ENCODE data around the gene CNIH3.

The CNIH3 gene

GRCh38 chr1:224641030-224641429 lies 24.9 kb downstream of the CNIH3 start:
- TF ChIP-seq CTCF (IDR thresholded peaks at IDR 0.05), result no peak
- no peak for DNase-seq (ENCODE audit: low spot score)
- Histone ChIP-seq H3K27ac (no peak overlapping the region), H3K4me3 (no peak overlapping the region)

GRCh38 chr1:224643653-224644052 lies 27.5 kb downstream of the CNIH3 start:
- Histone ChIP-seq H3K4me3 (no peak overlapping the region), H3K27ac (no peak overlapping the region)
- no peak for DNase-seq (ENCODE audit: low spot score)
- TF ChIP-seq CTCF (IDR thresholded peaks at IDR 0.05), result no peak

GRCh38 chr1:224644553-224645154 lies 28.5 kb downstream of the CNIH3 start:
- DNase-seq (ENCODE audit: low spot score), result no peak
- peak; percentile 60 for TF ChIP-seq CTCF (IDR thresholded peaks at IDR 0.05)

GRCh38 chr1:224647449-224647848 lies 31.3 kb downstream of the CNIH3 start:
- no peak for TF ChIP-seq CTCF (IDR thresholded peaks at IDR 0.05)
- Histone ChIP-seq H3K4me3 (no peak overlapping the region), H3K27ac (no peak overlapping the region)
- DNase-seq (ENCODE audit: low spot score), result no peak

More at GRCh38 chr1:224644553-224645154, 28.5 kb downstream of the CNIH3 start:
- Histone ChIP-seq H3K27ac (no peak overlapping the region), H3K4me3 (no peak overlapping the region)

- Histone ChIP-seq H3K4me3 (no peak overlapping the region), H3K27ac (no peak overlapping the region)
- TF ChIP-seq CTCF (IDR thresholded peaks at IDR 0.05), result no peak
- no peak for DNase-seq (ENCODE audit: low spot score)
These were observed 34.2 kb downstream of the CNIH3 start for GRCh38 chr1:224650290-224650689.

- no peak overlapping the region for H3K27ac ChIP-seq
- no peak for TF ChIP-seq CTCF (IDR thresholded peaks at IDR 0.05)
- H3K4me3 ChIP-seq, result no peak overlapping the region
- DNase-seq (ENCODE audit: low spot score), result no peak
These were observed 35.1 kb downstream of the CNIH3 start for GRCh38 chr1:224651188-224651587.

- Histone ChIP-seq H3K27ac (no peak overlapping the region), H3K4me3 (no peak overlapping the region)
- no peak for TF ChIP-seq CTCF (IDR thresholded peaks at IDR 0.05)
- DNase-seq (ENCODE audit: low spot score), result no peak
These were observed 40.3 kb downstream of the CNIH3 start for GRCh38 chr1:224656392-224656791.

Data from coronary artery (tissue), 2 donors.